ENCODE measurements around the gene ZNF784.
A peak's percentile ranks its signal among the peaks of the same experiment; 100 is the strongest.

ZNF784 gene

GRCh38 chr19:55645512-55645881, 21.1 kb upstream of the ZNF784 start:
- in situ Hi-C loops (cut with MboI; ENCODE audit: low pct_unique_long_range_greater_than_20kb, low sequenced_read_pairs) = no loop called here
- no peak for DNase-seq

GRCh38 chr19:55644842-55645511, 20.6 kb upstream of the ZNF784 start:
- DNase-seq = no peak
- in situ Hi-C loops (cut with MboI; ENCODE audit: low pct_unique_long_range_greater_than_20kb, low sequenced_read_pairs) = no loop called here

GRCh38 chr19:55644191-55644833, 19.9 kb upstream of the ZNF784 start:
- no peak for DNase-seq
- in situ Hi-C loops (cut with MboI; ENCODE audit: low pct_unique_long_range_greater_than_20kb, low sequenced_read_pairs) = no loop called here

- in situ Hi-C loops (cut with MboI; ENCODE audit: low pct_unique_long_range_greater_than_20kb, low sequenced_read_pairs) = no loop called here
- DNase-seq = no peak
Measured at GRCh38 chr19:55643887-55644176, 19.5 kb upstream of the ZNF784 start.

GRCh38 chr19:55643003-55643886, 18.9 kb upstream of the ZNF784 start, which contains the start of gene ZNF581:
Gene ZNF581 (plus strand): TSS chr19:55643649. CDS start chr19:55644572, 923 bp downstream.
- in situ Hi-C loops (cut with MboI; ENCODE audit: low pct_unique_long_range_greater_than_20kb, low sequenced_read_pairs) = no loop called here

GRCh38 chr19:55642153-55643002, 18.0 kb upstream of the ZNF784 start:
- no peak for DNase-seq
- in situ Hi-C loops (cut with MboI; ENCODE audit: low pct_unique_long_range_greater_than_20kb, low sequenced_read_pairs) = no loop called here

More at GRCh38 chr19:55643003-55643886, 18.9 kb upstream of the ZNF784 start, which contains the start of gene ZNF581:
- DNase-seq = peak; percentile 89

GRCh38 chr19:55641426-55642152, 17.2 kb upstream of the ZNF784 start:
- no peak for DNase-seq
- in situ Hi-C loops (cut with MboI; ENCODE audit: low pct_unique_long_range_greater_than_20kb, low sequenced_read_pairs) = no loop called here

- DNase-seq = no peak
- in situ Hi-C loops (cut with MboI; ENCODE audit: low pct_unique_long_range_greater_than_20kb, low sequenced_read_pairs) = no loop called here
Measured at GRCh38 chr19:55640577-55641425, 16.4 kb upstream of the ZNF784 start, which contains the start of gene ZNF580. Gene ZNF580 (plus strand): TSS chr19:55641002. CDS start chr19:55642509, 1,507 bp downstream.

- in situ Hi-C loops (cut with MboI; ENCODE audit: low pct_unique_long_range_greater_than_20kb, low sequenced_read_pairs) = no loop called here
- no peak for DNase-seq
Measured at GRCh38 chr19:55640043-55640576, 15.7 kb upstream of the ZNF784 start.

- in situ Hi-C loops (cut with MboI; ENCODE audit: low pct_unique_long_range_greater_than_20kb, low sequenced_read_pairs) = no loop called here
- DNase-seq = peak; percentile 66
Measured at GRCh38 chr19:55638864-55639359, 14.5 kb upstream of the ZNF784 start.

- no peak for DNase-seq
- in situ Hi-C loops (cut with MboI; ENCODE audit: low pct_unique_long_range_greater_than_20kb, low sequenced_read_pairs) = no loop called here
Measured at GRCh38 chr19:55637534-55637933, 13.2 kb upstream of the ZNF784 start.

GRCh38 chr19:55636723-55637122, 12.4 kb upstream of the ZNF784 start:
- DNase-seq = no peak
- in situ Hi-C loops (cut with MboI; ENCODE audit: low pct_unique_long_range_greater_than_20kb, low sequenced_read_pairs) = no loop called here

GRCh38 chr19:55635856-55636440, 11.6 kb upstream of the ZNF784 start:
- no peak for DNase-seq
- in situ Hi-C loops (cut with MboI; ENCODE audit: low pct_unique_long_range_greater_than_20kb, low sequenced_read_pairs) = no loop called here

GRCh38 chr19:55635334-55635717, 11.0 kb upstream of the ZNF784 start:
- in situ Hi-C loops (cut with MboI; ENCODE audit: low pct_unique_long_range_greater_than_20kb, low sequenced_read_pairs) = no loop called here
- DNase-seq = no peak

GRCh38 chr19:55633861-55634260, 9.5 kb upstream of the ZNF784 start:
- DNase-seq = no peak
- in situ Hi-C loops (cut with MboI; ENCODE audit: low pct_unique_long_range_greater_than_20kb, low sequenced_read_pairs) = no loop called here

- DNase-seq = peak; percentile 93
- in situ Hi-C loops (cut with MboI; ENCODE audit: low pct_unique_long_range_greater_than_20kb, low sequenced_read_pairs) = no loop called here
Measured at GRCh38 chr19:55632463-55632834, 8.1 kb upstream of the ZNF784 start.

- DNase-seq = no peak
- in situ Hi-C loops (cut with MboI; ENCODE audit: low pct_unique_long_range_greater_than_20kb, low sequenced_read_pairs) = no loop called here
Measured at GRCh38 chr19:55626350-55626749, 2.0 kb upstream of the ZNF784 start.
